ENCODE measurements around the gene ELP2.
A peak's percentile ranks its signal among the peaks of the same experiment; 100 is the strongest.

ELP2 gene

DNA sequence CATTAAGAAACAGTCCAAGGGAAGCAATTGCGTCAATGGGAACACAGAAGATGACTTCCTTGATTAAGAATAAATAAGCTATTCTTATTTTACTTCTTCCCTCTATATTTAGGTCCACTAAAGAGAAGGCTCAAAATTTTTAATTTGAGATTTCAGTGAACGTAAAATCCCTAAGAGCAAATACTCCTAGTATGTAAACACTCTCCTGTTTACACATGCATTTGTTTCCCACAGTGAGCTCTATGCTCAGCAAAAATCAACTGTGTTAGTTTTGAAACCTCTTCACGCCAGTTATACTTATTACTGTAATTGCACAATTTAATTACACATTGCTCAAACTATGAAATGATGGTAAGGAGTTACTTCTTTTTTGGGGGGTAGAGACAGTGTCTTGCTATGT, 9.4 kb upstream of the ELP2 start:
- no peak for DNase-seq (ENCODE audit: low read depth)

DNA sequence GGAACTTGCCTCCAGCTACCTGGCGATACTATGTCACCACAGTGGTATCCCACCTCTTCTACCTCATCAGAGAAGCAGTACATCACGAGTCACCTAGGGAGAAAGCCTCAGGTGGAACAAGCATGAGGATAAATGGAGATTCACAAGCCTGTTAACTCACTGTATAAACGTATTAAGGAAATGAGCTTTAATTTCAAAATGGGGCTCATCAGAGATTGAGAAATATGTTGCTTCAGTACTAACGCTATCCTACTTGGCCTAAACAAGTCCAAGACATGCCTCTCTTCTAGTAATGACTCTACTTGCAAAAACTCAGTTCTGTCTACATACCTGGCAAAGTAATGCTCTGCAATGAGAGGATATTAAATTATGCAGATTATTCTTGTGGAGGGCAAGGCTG, 4.9 kb upstream of the ELP2 start:
- peak; percentile 22 for DNase-seq (ENCODE audit: low read depth)

DNA sequence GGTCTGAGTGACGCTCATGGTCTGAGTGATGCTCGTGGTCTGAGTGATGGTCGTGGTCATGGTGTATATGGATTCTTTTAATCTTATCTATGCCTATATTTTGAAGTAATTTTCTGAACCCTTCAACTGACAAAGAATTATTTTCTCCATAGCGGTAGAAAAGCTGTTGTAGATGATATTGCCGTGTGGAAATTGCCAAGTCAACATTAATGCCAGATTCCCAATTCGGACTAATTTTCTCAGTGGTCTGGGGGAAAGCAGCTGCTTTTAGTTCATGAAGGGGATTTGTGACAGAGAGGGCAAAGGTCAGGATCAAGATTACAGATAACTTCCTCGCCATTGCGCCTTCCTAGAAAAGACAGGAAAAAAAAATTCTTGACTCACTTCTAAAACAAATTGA, 3.0 kb upstream of the ELP2 start:
- no peak for DNase-seq (ENCODE audit: low read depth)

DNA sequence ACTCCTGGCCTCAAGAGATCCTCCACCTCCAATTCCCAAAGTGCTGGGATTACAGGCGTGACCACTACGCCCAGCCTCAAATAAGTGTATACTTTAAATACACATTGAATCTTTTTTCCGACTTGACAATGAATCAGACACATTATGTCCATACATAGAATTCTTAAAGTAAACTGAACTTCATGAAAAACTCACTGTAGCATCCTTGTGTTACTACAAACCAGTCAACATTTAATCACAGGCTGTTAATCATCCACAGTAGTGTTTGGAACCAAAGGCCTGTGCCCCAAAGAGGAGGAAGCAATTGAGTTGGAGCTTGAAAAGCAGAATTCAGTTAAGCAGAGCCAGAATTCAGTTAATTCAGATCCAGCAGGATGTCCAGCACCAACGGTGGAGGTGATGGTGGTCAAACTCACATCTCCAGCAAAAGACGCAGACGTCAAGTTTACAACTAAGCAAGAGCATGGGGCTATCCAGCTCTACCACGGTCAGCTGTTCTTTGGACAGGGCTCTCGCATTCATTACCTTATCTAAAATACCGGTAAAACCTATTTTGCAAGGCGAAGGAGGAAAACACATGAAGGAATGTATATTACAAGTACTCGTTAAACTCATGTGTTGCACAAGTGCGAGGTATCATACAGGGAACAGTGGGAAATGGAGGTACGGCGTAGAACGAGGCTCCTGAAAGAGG, 1.7 kb upstream of the ELP2 start:
- peak; percentile 76 for DNase-seq (ENCODE audit: low read depth)

DNA sequence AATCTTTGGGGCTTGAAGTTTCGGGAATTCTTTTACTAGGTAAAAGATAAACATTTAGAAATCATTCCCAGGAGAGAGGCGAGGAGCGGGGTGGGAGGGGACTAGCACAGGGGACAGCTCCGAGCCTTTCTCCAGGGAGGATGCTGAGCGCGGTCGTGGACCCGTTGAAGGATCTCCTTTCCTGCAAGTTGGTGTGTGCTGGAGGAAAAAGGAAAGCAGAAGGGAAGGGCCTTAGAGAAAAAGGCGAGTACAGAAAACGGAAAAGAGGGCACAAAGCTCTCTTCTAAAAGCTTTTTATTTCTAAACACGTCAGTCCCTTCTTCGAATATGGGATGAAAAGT, 1.2 kb upstream of the ELP2 start:
- no peak for DNase-seq (ENCODE audit: low read depth)

DNA sequence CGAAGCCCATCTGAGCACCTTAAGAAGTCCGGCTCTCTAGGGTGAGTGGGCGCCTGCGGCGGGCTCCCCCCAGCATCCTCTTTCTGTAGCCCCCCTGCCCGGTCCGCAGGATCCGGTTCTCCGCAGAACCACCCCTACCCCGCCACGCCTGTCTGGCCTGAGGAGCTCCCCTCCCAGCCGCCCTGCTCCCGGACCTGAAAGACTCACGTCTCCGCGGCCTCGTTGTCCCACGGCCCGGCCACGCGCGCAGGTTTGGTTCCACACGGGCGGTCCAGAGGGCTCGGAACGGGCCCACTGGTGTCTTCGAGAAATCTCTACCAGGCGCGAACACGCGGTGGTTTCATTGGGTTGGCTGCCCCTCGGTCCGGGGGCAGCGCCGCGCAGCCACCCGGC, 796 bp upstream of the ELP2 start:
- no peak for DNase-seq (ENCODE audit: low read depth)

DNA sequence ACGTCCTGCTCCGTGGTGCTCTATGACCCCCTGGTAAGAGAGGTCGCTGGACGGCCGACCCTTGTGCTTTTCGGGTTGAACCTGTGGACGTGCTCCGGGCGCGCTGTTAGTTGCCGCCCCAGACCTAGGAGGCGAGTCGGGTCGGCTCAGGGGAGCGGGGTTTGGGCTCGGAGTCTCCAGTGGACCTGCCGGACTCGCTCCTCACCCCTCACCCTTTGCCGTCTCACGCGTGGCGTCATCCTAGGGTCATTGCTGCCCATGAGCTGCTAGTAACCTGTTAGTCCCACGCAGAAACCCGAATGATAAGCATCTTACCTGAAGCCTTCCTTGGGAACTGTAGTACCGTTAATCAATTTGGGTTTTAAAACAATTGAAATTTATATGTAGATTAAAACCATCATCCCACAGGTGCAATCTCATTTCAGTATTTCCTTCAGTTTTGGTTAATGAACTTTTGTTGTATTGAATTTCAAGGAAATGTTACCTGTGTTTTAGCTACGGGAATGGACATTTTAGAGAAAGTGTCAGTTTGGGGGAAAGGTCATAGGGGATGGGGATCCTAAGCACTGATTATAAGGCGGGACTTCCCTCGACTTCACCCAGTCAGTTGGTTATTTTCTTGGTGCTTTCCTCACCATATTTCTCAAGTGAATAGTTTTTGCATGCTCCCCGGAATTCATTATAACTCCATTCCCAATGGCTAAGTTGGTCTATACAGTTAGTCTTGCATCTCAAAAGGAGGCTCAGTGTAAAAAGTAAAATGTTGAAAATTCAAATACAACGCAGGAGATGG, 536 bp downstream of the ELP2 start:
- no peak for DNase-seq (ENCODE audit: low read depth)

DNA sequence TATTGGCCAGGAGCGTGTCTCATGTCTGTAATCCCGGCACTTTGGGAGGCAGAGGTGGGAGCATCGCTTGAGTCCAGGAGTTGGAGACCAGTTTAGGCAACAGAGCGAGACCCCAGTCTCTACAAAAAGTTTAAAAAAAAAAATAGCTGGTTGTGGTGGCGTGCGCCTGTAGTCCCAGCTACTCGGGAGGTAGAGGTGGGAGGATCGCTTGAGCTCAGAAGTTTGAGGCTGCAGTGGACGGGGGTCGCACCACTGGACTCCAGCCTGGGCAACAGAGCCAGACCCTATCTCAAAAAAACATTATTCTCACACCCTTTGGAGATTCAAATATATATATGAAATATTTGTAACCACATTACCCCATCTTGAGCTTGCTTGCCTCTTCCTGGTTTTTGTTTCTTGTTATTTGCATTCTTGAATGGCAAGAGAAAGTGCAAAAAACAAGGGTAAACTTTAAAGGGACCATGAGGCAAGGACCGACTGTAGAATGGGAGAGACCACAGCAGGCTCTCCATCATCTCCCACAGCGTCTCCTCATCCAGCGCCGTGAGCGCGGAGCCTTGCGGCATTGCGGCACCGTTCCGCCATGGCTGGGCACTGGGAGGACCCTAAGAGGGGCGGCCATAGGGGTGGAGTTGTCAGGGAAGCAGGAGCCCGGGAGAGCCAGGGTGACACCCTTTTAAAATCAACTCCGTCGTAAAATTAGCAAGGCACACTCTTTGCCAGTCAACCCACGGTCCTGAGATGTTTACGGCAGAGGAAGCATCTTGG, 1.4 kb downstream of the ELP2 start:
- no peak for DNase-seq (ENCODE audit: low read depth)

DNA sequence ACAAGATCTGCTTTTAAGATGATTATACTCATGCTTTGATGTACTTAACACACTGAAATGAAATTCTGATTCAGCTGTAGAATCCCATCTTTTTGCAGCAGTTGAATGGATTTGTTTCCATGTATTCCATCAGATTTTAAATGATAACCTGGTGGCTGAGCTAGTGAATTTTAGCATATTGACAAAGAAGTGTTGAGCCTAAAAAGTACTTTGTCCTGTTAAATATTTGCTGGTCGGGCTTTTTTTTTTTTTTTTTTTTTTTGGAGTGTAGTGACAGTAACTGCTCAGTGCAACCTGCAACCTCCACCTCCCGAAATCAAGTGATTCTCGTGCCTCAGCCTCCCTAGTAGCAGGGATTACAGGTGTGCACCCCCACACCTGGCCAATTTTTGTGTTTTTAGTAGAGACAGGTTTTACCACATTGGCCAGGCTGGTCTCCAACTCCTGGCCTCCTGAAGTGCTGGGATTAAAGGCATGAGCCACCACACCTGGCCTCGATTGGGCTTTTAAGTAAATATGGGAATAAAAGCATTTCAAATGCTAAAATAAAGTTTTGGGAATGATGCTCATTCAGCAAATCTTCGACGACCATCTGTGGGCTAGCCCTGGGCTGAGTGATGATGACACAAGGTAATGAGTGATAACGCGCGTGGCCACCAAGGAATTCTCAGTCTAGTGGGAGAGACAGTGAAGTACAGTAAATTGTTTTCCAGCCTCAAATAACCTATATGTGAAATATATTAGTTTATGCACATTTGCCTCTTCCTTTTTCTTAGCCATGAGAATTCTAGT, 2.2 kb downstream of the ELP2 start:
- DNase-seq (ENCODE audit: low read depth): no peak

DNA sequence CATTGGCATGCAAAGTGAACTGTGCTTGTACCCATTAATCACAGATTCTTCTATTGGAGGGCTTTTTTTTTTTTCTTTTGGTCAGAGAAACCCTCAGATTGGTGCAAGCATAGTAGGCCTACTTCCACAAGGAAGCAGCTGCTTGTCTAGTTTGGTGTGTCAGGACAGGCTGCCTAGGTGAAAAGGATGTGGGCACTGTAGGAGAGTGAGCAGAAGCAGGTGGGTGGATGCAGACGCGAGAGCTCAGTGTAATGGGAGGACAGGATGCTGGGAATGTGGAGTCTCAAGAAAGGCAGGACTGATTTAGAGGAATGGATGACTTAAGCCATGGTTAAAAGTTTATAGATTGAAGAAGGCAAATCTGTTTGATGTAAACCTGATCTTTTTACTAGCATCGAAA, 3.1 kb downstream of the ELP2 start:
- no peak for DNase-seq (ENCODE audit: low read depth)

DNA sequence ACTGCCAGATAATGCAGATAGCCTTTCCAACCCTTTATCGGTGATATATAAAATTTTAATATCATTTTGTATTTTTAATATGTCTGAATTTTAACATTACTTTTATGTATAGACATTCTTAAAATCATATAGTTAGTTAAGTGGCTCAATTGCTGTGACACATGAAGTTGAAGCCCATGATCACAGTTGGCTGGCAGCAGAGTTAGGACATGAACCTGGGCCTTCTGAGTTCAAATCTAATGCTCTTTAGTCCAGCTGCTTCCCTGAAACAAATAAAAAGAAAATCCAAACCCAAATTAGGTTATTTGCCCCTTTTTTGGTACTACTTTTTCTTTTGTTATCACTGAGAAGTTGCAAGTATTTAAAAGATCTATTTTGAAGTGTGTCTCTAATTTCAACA, 5.6 kb downstream of the ELP2 start:
- no peak for DNase-seq (ENCODE audit: low read depth)

DNA sequence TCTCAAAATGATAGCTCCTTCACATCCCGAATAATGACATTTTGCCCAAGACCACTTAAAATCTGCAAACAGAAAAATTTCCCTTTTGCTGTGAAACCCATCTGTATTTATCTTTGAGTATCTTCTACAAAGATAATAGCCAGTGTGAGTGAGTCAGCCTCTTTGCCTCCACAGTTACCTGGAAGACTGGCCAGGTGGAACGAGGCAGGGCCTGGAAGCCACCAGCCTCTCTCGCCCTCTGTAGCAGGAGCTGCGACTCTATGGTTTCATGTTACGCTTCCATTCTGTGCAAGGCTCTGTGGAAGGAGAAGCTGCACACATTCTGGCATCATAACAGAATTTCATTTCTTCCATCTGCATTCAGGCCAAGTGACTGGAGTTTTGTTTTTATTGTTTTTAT, 9.5 kb downstream of the ELP2 start:
- DNase-seq (ENCODE audit: low read depth): no peak

DNA sequence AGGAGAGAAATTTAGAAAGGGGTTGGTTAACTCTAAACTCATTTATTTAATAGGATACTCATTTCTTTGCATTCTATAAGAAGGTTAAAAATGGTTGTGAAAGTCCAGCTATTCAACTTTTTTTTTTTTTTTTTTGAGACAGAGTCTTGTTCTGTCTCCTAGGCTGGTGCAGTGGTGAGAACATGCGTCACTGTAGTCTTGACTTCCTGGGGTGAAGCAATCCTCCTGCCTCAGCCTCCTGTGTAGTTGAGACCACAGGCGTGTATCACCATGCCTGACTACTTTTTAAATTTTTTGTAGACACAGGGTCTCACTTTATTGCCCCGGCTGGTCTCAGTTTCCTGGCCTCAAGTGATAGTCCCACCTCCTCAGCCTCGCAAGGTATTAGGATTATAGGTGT, 11.9 kb downstream of the ELP2 start:
- peak; percentile 39 for DNase-seq (ENCODE audit: low read depth)

DNA sequence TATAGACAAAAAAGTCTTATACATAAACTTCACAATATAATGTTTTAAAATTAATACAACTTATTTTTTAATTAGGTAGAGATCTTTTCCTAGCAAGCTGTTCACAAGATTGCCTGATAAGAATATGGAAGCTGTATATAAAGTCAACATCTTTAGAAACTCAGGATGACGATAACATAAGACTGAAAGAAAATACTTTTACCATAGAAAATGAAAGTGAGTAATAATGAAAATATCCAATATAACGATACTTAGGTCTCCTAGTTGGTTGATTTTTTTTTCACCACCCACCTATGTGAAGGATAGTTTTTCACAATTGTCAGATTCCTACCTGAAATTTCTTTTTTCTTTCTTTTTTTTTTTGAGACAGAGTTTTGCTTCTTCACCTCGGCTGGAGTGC, 13.1 kb downstream of the ELP2 start:
- DNase-seq (ENCODE audit: low read depth): no peak

DNA sequence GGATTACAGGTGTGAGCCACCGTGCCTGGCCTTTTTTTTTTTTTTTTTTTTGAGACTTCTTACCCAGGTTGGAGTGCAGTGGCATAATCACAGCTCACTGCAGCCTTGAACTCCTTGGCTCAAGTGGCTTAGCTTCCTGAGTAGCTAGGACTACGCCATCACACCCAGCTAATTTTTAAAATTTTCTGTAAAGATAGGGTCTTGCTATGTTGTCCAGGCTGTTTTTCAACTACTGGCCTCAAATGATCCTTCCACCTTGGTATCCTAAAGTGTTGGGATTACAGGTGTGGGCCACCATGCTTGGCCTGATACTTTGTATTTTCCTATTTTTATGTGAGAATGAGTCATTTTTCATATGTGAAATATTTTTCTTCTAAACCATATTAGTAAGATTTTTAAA, 13.7 kb downstream of the ELP2 start:
- DNase-seq (ENCODE audit: low read depth): no peak

DNA sequence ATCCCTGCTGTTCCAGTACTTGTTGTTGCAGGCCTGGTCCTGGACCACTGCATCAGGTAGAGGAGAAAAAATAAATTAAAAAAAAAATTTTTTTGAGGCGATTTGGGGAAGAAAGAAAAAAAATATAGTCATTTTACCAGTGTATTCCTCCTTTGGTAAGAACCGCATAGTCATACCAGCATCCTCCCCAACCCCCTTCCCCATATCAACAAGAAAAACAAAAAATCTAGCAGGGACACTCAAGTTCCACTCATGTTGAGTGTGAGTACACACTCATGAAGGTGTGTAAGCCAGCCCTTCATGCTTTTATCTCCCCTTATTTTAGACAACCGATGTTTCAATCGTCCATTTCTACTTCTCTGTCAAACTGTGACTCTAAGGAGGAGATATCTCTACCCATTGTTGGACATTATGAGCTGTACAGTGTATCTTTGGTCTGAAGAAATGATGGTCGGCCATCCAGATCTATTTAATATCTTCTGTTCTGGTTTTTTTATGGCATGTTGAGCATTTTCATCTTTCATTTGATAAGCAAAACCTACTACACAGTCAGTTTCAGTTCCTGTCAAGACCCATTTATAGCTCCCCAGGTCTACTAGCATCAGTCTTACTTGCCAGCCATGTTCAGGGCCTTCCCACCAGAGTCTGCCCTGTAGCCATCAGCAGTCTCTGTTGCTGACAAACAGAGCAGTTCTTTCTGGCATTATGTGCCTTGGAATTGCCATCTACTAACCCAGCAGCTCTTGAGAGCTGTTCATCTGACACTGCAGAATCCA, 20.0 kb downstream of the ELP2 start:
- DNase-seq (ENCODE audit: low read depth): no peak

DNA sequence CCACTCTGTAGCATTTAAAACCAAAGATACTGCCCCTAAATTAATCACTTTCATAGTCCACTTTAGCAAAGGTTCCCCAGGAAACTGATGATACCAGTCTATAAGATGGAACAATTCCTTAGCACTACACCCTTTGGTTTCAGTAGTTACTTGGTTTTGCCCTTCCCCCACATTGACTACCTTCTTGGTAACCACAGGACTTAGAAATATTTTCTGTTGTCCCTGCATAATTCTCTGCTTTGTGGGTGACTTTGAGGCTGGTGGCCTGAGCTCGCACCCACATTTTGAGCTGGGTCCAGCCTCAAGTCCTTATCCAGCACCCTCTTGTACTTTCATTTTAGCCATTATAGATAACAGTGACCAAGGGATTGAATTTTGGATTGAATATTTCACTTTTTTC, 23.1 kb downstream of the ELP2 start:
- no peak for DNase-seq (ENCODE audit: low read depth)

DNA sequence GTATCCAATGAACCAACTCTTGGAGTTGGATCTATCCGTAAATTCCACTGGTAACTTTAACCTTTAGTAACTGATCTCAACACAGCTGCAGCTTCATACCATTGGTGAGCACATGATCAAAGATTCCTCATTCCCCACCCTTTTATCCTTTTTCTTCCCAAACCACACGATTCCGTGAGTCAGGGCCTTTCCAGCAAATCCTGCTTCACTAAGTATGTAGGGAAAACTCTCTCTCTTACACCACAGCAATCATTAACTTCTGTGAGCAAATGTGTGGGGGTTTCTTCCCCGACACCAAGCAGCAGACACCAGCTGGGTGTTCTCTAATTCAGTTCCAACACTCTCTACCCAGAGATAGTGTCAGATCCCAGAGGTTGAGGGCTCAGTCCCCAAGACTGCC, 23.5 kb downstream of the ELP2 start:
- peak; percentile 88 for DNase-seq (ENCODE audit: low read depth)

DNA sequence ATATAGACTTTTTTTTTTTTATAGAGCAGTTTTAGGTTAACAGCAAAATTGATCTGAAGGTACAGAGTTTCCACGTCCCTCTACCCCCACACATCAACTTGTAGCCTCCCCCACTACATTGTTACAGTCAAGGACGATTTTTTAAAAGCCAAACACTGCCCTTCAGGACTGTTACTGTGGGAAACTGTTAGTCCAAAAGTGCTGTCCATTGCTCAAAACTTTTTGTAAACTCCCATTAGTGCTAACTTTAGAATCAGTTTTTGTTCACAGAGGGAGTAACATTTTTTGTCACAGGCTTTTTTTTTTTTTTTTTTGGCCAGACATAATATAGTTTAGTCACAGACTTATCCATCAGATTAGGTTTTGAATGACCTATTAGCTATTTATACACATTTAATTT, 24.1 kb downstream of the ELP2 start:
- DNase-seq (ENCODE audit: low read depth): no peak

DNA sequence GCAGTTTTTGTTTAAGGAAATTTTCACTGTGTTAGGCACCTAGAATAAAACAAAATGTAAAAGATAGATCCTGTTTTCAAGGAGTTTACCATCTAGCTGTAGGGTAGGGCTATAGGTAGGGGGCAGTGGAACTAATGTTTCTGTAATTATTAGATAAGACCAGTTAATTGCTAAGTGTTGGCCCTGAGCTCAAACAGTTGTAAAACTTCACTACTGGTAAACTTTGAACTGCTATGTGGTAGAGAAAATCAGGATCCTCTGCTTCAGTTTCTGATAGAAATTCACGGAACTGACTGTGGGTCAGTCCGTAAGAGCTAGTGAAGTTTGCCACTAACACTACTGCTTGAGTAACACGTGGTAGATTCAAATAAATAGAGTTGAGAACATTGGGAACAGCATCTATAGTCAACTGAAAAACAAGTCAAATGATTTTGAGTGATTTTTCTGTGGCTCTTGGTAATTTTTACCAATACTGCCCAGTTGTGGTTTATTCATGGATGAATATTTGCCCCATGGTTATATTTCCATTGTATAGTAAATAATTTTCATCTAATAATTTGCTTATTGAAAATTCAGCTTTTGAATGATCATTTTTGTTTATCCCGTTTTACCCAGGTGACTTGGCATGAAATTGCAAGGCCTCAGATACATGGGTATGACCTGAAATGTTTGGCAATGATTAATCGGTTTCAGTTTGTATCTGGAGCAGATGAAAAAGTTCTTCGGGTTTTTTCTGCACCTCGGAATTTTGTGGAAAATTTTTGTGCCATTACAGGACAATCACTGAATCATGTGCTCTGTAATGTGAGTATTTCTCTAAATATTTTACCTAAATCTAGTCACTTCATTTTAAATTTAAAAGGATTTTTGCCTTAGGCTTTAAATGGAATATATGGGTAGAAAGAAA, 26.4 kb downstream of the ELP2 start:
- DNase-seq (ENCODE audit: low read depth): no peak

DNA sequence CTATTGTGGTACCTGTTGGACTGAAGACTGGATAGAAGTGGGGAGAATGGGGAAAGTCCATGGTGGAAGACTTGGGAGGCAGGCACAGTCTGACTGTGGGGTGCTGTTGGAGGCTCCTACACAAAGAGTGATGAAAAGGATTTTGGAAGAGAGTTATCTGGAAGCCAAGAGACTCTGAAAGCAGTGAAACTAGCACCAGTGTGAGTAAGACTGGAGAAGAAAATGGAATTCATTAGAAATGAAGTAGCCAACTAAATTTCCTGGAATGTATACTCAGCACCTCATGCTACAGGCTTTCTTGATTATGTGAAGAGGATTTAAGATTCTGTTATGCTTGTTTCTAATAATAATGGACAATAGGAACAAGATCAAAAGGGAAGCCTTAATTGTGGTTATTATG, 27.7 kb downstream of the ELP2 start:
- DNase-seq (ENCODE audit: low read depth): no peak

Data from amniotic epithelial cell (primary cell).